ENCODE results near the gene HNRNPM. TPM values are rescaled to one million over a fixed set of nuclear protein-coding genes. Genes with fewer than 3 reads are reported as not detected.
"Not testable (repeated sequence)": the region's sequence is repeated elsewhere in the genome, so short reads cannot be mapped to it uniquely, and the experiment has no call there.

The HNRNPM gene
- total RNA-seq, 4 donors from 2014 or later: 80.4 to 158 (median 111) TPM

- TF ChIP-seq CTCF (IDR thresholded peaks at IDR 0.05): no peak
- ATAC-seq (ENCODE audit: low FRiP score) (no peak), DNase-seq (ENCODE audit: low spot score) (no peak)
Observed at GRCh38 chr19:8429044-8429443, 15.7 kb upstream of the HNRNPM start.

GRCh38 chr19:8429826-8430225, 14.9 kb upstream of the HNRNPM start:
- no peak for TF ChIP-seq CTCF (IDR thresholded peaks at IDR 0.05)
- no peak for DNase-seq (ENCODE audit: low spot score)
- no peak for ATAC-seq (ENCODE audit: low FRiP score)

- ATAC-seq (ENCODE audit: low FRiP score) (no peak), DNase-seq (ENCODE audit: low spot score) (no peak)
- TF ChIP-seq CTCF (IDR thresholded peaks at IDR 0.05): no peak
Observed at GRCh38 chr19:8430650-8431049, 14.1 kb upstream of the HNRNPM start.

- DNase-seq (ENCODE audit: low spot score) (no peak), ATAC-seq (ENCODE audit: low FRiP score) (no peak)
- TF ChIP-seq CTCF (IDR thresholded peaks at IDR 0.05): no peak
Observed at GRCh38 chr19:8438236-8438635, 6.5 kb upstream of the HNRNPM start.

- TF ChIP-seq CTCF (IDR thresholded peaks at IDR 0.05): no peak
- ATAC-seq (ENCODE audit: low FRiP score) (no peak), DNase-seq (ENCODE audit: low spot score) (no peak)
Observed at GRCh38 chr19:8441725-8442544, 2.8 kb upstream of the HNRNPM start.

- ATAC-seq (ENCODE audit: low FRiP score); DNase-seq (ENCODE audit: low spot score): not testable (repeated sequence)
Observed at GRCh38 chr19:8444140-8444676, 567 bp upstream of the HNRNPM start.

- no peak for TF ChIP-seq CTCF (IDR thresholded peaks at IDR 0.05)
- ATAC-seq (ENCODE audit: low FRiP score) (peak; percentile 48), DNase-seq (ENCODE audit: low spot score) (peak; percentile 40)
Observed at GRCh38 chr19:8445488-8446001, 770 bp downstream of the HNRNPM start.
